A549 (cell line): ENCODE measurements around the gene SLC43A3. TPM values are rescaled to one million over a fixed set of nuclear protein-coding genes. Genes with fewer than 3 reads are reported as not detected.
A peak's percentile ranks its signal among the peaks of the same experiment; 100 is the strongest.

Source experiments
- ATAC-seq, 2 experiments: fragments of 200-7000 bp in 1 of 2; fragments of >200 bp in 1 of 2; cut with Nextera tagmentation in 1 of 2; cut with Tn5 transposase in 1 of 2; 3 replicates each; pipeline versions ENCODE4 v1.8.0 to v1.9.1; 2018 to 2020; ENCODE audit warnings: mild to moderate bottlenecking in 1 of 2, moderate library complexity in 1 of 2
- CTCF ChIA-PET: fragments of 300-600 bp; sonication (Branson Sonifier 250); formaldehyde crosslinking; extraction: SDS; loops from one replicate; lab custom pipeline; 2021; ENCODE audit warnings: antibody characterized with exemption, inconsistent platforms; lab: Yijun Ruan, JAX
- POLR2A ChIA-PET: fragments of 350-600 bp; formaldehyde crosslinking; extraction: SDS; loops from one replicate; lab custom pipeline; 2021; ENCODE audit warnings: antibody characterized with exemption, inconsistent platforms; lab: Yijun Ruan, JAX
- DNase-seq, 2 experiments: peaks; one replicate each; pipeline versions ENCODE4 v3.0.0 to v3.0.0-alpha.2; 2011 to 2016; ENCODE audit warnings: low read depth in 1 of 2, low spot score in 1 of 2
- FAIRE-seq: peaks from 2 replicates; lab custom pipeline; 2011; peaks lifted over from hg19 to GRCh38; lab: Jason Lieb, UNC
- H3K27ac ChIP-seq, 2 experiments: fragments of >200 bp; sonication (Bioruptor Twin); formaldehyde crosslinking; 3 replicates each; pipeline ENCODE4 v1.5.1; 2016 to 2017
- H3K4me1 ChIP-seq: fragments of >200 bp; sonication (Bioruptor Twin); formaldehyde crosslinking; 3 replicates; pipeline ENCODE4 v1.6.1; 2016
- H3K4me2 ChIP-seq: fragments of >200 bp; sonication (Bioruptor Twin); formaldehyde crosslinking; 3 replicates; pipeline ENCODE4 v1.6.1; 2016
- H3K4me3 ChIP-seq: fragments of >200 bp; sonication (Bioruptor Twin); formaldehyde crosslinking; 3 replicates; pipeline ENCODE4 v1.5.1; 2016
- H3K9me3 ChIP-seq: fragments of >200 bp; sonication (Bioruptor Twin); formaldehyde crosslinking; 3 replicates; pipeline ENCODE4 v1.6.1; 2016
- CEBPB ChIP-seq, 2 experiments: fragments of >200 bp in 1 of 2; sonication (Bioruptor Twin) in 1 of 2; formaldehyde crosslinking in 1 of 2; IDR thresholded peaks; 2 replicates each; pipeline ENCODE4 v1.6.1; 2012 to 2016
- CHD4 ChIP-seq: fragments of 200-600 bp; sonication (generic); IDR thresholded peaks from 2 replicates; pipeline ENCODE4 v1.6.1; 2016; ENCODE audit warnings: antibody characterized with exemption, mild to moderate bottlenecking, borderline replicate concordance
- E2F6 ChIP-seq: IDR thresholded peaks from 2 replicates; pipeline ENCODE4 v1.6.1; 2012; ENCODE audit warnings: low read depth, borderline replicate concordance
- EHF ChIP-seq: fragments of 250-450 bp; sonication (Bioruptor Pico); IDR thresholded peaks from 2 replicates; pipeline ENCODE4 v1.5.0; 2020; ENCODE audit warnings: mild to moderate bottlenecking
- ELK1 ChIP-seq: fragments of 150-350 bp; IDR thresholded peaks from 2 replicates; pipeline ENCODE4 v1.6.1; 2014; ENCODE audit warnings: low read depth, mild to moderate bottlenecking, low read length
- JUN ChIP-seq, 2 experiments: fragments of >200 bp; sonication (Bioruptor Twin); formaldehyde crosslinking; IDR thresholded peaks; 2 replicates in 1 of 2; 3 replicates in 1 of 2; pipeline ENCODE4 v1.6.1; 2016 to 2017
- KDM1A ChIP-seq: fragments of 200-600 bp; sonication (generic); IDR thresholded peaks from 2 replicates; pipeline ENCODE4 v1.6.1; 2016; ENCODE audit warnings: low read depth, mild to moderate bottlenecking
- MAFK ChIP-seq: fragments of 450-650 bp; IDR thresholded peaks from 2 replicates; pipeline ENCODE4 v1.6.1; 2014; ENCODE audit not compliant: partially characterized antibody
- NFE2L2 ChIP-seq: fragments of 150-350 bp; conservative IDR thresholded peaks from 2 replicates; pipeline ENCODE4 v1.6.1; 2014; ENCODE audit warnings: low read length
- NR3C1 ChIP-seq: fragments of >200 bp; sonication (Bioruptor Twin); formaldehyde crosslinking; IDR thresholded peaks from 3 replicates; pipeline ENCODE4 v1.6.1; 2017
- PBX3 ChIP-seq: IDR thresholded peaks from 2 replicates; pipeline ENCODE4 v1.6.1; 2012
- PHF8 ChIP-seq: fragments of 200-600 bp; sonication (generic); IDR thresholded peaks from 2 replicates; pipeline ENCODE4 v1.6.1; 2016; ENCODE audit warnings: low read depth, mild to moderate bottlenecking, antibody characterized with exemption, moderate library complexity, borderline replicate concordance
- POLR2A ChIP-seq: IDR thresholded peaks from 2 replicates; pipeline ENCODE4 v1.6.1; 2012; ENCODE audit warnings: mild to moderate bottlenecking, low read length
- RARB ChIP-seq: fragments of 250-450 bp; sonication (Bioruptor Pico); IDR thresholded peaks from 2 replicates; pipeline ENCODE4 v1.8.0; 2021; ENCODE audit warnings: mild to moderate bottlenecking, moderate library complexity
- RCOR1 ChIP-seq: fragments of 150-350 bp; IDR thresholded peaks from 2 replicates; pipeline ENCODE4 v1.6.1; 2014; ENCODE audit warnings: antibody characterized with exemption, low read length, low read depth
- SMC3 ChIP-seq: fragments of >200 bp; sonication (Bioruptor Twin); formaldehyde crosslinking; IDR thresholded peaks from 3 replicates; pipeline ENCODE4 v1.6.1; 2018; ENCODE audit warnings: inconsistent platforms
- ZFP36 ChIP-seq: fragments of 450-650 bp; IDR thresholded peaks from 2 replicates; pipeline ENCODE4 v1.6.1; 2014; ENCODE audit warnings: borderline replicate concordance; ENCODE audit not compliant: partially characterized antibody
- WGBS: methylation state at CpG from one replicate; pipeline ENCODE4 v1.1.6; 2017; ENCODE audit errors: missing lambda C conversion rate; 5-methylcytosine and 5-hydroxymethylcytosine counted together
- polyA plus RNA-seq, 4 experiments: library from polyadenylated mRNA; depleted of rRNA in 3 of 4; stranded (reverse); fragments of >200 nt; fragmentation: RNase III in 1 of 4; extraction: RNeasy Plus Mini Kit Qiagen cat#74134 plus additional on column Dnase treatment in 1 of 4; gene quantifications; 2 replicates in 3 of 4; 3 replicates in 1 of 4; pipeline ENCODE4 v1.2.3, GENCODE V29; 2011 to 2017
- TF ChIP-seq, protein P1 (sequence below): fragments of 450-650 bp; IDR thresholded peaks from 2 replicates; pipeline ENCODE4 v1.6.1; 2014; ENCODE audit warnings: antibody characterized with exemption

The SLC43A3 gene
- polyA plus RNA-seq, 2 of the 4 experiments (the other 2 are of a cell fraction): 0.12 to 0.30 TPM

- CTCF ChIA-PET: interaction anchor here (1.1 to 12.7 kb wide), 6 partner anchors 13 to 95 kb away, joined by 3 to 121 read pairs (median 4); partner anchors contain the start of genes RTN4RL2 and SLC43A3
- POLR2A ChIA-PET: no interaction called here
- Histone ChIP-seq H3K4me2 (peak overlapping the region; percentile 43), H3K4me3 (no peak overlapping the region), H3K4me1 (peaks cover 54% of the 10 kb centered on the region), H3K9me3 (no peaks in the 10 kb centered on the region; the same call in 2 of the 3 replicates), H3K27ac (peak overlapping the region; percentile 80 to 85)
- TF ChIP-seq ELK1 (no peak), ZFP36 (no peak)
- ATAC-seq: peak in 1 of 2 experiments; percentile 11; a peak in 3 of 6 replicates
- 44% methylated on average over 4 of the region's 4 CpGs for WGBS
- peak in 1 of 2 experiments; percentile 49 for DNase-seq
- FAIRE-seq: no peak
These were observed 14.0 kb upstream of the SLC43A3 start for GRCh38 chr11:57440744-57441414.

DNA sequence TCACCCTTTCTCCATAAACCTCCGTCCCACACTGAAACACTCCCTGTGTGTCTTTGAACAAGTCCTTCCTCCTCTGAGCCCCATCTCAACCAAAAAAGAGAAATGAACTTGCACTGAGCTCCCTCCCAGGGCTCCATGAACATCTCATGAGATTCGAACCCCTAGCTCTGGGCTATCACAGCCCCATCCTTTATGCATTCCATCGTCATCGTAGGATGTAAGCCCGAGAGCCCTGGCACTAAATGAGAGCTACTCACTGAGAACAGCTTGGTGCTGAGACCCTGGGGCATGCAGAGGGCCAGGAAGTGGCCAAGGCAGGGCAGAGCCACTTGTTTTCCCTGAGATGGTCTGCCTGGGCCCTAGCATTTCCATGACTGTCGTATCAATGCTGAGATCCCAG lies 12.9 kb upstream of the SLC43A3 start:
- no peaks in the 10 kb centered on the region; the same call in 2 of the 3 replicates for H3K9me3 ChIP-seq
- CTCF ChIA-PET: interaction anchor here (0.9 to 12.7 kb wide), 4 partner anchors 12 to 54 kb away, joined by 3 to 121 read pairs (median 4); partner anchors contain the start of genes RTN4RL2 and SLC43A3
- WGBS: 82% methylated on average over 6 of the region's 6 CpGs
- H3K4me3 ChIP-seq: no peak overlapping the region
- peaks cover 52% of the 10 kb centered on the region for H3K4me1 ChIP-seq
- H3K27ac ChIP-seq: peak overlapping the region; percentile 26 to 80; a peak in 5 of 6 replicates
- no peak for ATAC-seq
- DNase-seq: no peak
- POLR2A ChIA-PET: no interaction called here
- TF ChIP-seq E2F6 (no peak), EHF (CRISPR knock-in tag) (no peak), CHD4 (no peak), PBX3 (no peak), RARB (CRISPR knock-in tag) (no peak), RCOR1 (no peak), NFE2L2 (no peak), NR3C1 (no peak), JUN (IDR thresholded peaks at IDR 0.05) (no peak), POLR2A (no peak), KDM1A (no peak), CEBPB (IDR thresholded peaks at IDR 0.05) (no peak), PHF8 (no peak), SMC3 (no peak)
- TF ChIP-seq, all 56 proteins: peak for 0
- H3K4me2 ChIP-seq: no peak overlapping the region
- no peak for FAIRE-seq

DNA sequence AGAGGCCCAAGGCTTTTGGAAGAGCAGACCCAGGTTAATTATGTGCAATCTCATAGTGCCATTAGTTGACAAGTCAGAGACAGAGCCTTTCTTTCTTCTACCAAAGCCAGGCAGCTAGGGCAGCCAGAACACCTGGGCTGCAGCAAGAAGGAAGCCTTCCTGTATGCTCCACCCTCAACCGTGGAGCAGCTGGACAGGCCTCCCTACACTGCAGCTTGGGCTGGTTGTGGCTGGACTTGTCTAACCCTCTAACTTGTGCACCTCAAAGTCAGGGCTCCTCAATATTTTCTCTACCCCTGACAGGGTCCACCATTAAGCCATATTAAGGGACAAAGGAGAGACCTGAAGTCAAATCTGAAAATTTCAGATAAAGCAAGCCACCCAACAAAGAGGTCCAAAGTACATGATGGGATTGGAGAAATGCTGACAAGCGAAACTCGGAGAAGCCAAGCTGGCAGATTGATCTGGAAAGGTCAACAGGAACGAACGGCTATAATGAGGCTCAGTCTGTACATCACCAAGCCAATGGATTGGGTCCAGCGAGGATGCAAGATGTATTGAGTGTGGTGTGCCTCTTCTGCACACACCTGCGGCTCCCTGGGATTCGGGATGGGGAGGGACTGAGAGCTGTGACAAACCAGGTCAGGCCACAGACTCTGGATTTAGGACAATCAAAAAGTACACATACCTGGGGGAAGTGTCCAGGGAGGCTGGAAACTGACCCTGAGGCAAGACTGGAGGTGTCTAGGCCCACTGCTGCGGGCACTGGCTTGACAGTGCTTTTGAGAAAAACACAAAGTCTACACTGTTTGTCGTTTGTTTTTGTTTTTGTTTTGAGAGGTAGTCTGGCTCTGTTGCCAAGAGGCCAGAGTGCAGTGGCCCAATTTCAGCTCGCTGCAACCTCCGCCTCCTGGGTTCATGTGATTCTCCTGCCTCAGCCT lies 11.7 kb upstream of the SLC43A3 start:
- H3K4me1 ChIP-seq: peaks cover 50% of the 10 kb centered on the region
- no peak for ATAC-seq
- POLR2A ChIA-PET: interaction anchor here (0.7 kb wide), 1 partner anchor 353 kb away, joined by 3 read pairs; no protein-coding TSS in a partner anchor
- CTCF ChIA-PET: interaction anchor here (0.9 to 1.5 kb wide), 3 partner anchors 20 to 44 kb away, joined by 3 to 8 read pairs (median 5); no protein-coding TSS in a partner anchor
- TF ChIP-seq MAFK: peak; percentile 45
- TF ChIP-seq, protein P1, sequence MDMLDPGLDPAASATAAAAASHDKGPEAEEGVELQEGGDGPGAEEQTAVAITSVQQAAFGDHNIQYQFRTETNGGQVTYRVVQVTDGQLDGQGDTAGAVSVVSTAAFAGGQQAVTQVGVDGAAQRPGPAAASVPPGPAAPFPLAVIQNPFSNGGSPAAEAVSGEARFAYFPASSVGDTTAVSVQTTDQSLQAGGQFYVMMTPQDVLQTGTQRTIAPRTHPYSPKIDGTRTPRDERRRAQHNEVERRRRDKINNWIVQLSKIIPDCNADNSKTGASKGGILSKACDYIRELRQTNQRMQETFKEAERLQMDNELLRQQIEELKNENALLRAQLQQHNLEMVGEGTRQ: no peak
- TF ChIP-seq, all 56 proteins: peak for 1
- H3K9me3 ChIP-seq: no peaks in the 10 kb centered on the region; the same call in 2 of the 3 replicates
- FAIRE-seq (no peak), DNase-seq (no peak)
- no peak overlapping the region for H3K4me2 ChIP-seq
- peak overlapping the region; percentile 23 to 80; a peak in 5 of 6 replicates for H3K27ac ChIP-seq
- no peak overlapping the region for H3K4me3 ChIP-seq
- WGBS: 79% methylated on average over 12 of the region's 12 CpGs
